Activated CD4-positive, alpha-beta T cell treated with anti-CD3 and anti-CD28 coated beads for 1 hour (primary cell): Measurements from ENCODE around the gene YTHDF1.

Experiments
- DNase-seq: peaks from one replicate; pipeline ENCODE4 v3.0.0-alpha.2; 2020

YTHDF1 gene

DNA sequence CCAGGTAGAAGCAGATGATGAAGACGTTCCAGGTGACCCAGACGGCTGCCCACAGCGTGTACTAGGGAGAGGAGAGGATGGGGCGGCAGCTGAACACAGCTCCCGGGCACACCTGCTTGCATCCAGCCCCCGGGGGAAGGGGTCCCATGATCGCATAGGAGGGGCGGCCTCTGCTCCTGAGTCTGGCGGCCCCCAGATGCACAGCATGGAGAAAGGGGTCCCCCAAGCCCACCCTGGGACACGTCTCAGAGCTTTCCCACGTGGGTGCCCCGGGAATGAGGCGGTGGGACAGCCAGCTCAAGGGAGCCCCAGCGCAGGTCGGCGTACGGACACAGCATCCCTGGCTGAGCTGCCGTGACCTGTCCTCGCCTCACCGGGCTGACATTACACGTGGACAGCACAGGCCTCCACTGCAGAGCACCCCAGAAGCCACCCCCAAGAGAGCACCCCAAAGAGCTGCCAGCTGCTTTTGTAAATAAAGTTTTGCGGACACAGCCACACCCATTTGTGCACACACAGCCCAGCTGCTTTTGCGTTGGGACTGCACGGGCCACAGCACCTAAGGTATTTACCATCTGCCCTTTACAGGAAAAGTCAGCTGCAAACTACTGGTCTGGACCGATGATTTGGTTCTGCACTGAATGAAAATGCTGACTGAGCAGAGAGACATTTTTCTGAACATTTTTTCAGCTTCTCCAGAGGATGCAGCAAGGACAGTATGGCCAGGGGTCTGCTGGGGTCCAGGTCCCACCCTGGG is 33.1 kb upstream of the YTHDF1 start:
- DNase-seq, result no peak

DNA sequence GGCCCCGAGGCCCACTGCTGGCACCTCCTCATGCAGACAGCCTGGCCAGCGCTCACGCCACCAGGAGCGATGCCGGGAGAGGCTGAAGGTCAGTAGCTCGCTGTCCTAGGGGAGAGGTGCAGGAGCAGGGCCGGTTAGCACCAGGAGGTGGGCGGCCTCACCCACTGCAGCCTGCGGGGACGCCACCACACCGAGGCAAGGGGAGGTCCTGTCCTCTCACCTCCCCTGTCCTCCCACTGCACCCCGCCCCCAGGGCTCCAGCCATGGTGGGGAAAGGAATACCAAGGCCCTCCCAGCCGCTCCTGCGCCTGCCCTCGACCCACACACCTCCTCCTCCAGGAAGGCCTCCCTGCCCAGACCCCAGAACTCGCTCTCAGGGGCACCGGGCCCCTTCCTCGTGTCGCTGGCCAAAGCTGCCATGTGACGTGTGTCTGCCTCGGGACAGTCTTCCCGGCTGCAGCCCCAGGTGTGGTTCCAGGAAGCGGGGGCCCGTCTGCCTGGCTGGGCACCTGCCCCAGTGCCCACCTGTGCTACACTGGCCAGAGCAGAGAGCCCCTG is 31.8 kb upstream of the YTHDF1 start:
- DNase-seq, result no peak

DNA sequence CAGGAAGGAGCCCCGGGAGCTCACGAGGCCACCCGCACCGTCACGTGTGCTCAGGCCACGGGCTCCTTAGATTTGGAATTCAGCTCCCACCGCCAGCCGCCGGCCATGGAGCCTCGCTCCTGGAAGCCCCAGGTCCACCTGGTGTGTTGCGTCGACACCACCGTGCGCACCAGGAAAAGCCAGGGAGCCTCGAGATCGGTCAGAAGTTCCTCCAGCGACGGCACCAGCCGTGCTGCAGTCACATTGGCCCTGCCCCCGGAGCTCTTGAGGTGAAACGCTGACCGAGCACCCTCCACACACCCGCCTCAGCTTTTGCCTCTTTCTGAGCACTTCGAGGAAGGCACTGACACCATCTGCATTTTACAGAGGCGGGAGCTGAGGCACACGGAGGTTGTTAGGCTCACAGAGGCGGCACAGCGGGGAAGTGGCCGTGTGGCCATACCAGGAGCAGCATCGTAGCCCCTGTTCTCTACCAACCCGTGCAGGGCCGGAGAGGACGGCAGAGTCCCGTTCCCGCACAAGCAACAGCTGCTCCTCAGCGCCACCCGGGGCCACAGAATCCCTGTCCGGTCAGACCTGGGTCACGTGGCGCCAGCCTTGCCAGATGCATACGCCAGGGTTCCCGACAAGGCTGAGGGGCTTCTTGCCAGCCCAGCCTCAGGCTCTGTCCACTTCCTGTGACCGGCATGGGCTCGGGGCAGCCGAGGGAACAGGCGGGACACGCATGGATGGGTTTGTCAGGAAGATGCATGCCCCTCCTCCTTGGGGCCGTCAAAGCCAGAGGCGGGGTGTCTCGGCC is 30.8 kb upstream of the YTHDF1 start:
- DNase-seq, result no peak

DNA sequence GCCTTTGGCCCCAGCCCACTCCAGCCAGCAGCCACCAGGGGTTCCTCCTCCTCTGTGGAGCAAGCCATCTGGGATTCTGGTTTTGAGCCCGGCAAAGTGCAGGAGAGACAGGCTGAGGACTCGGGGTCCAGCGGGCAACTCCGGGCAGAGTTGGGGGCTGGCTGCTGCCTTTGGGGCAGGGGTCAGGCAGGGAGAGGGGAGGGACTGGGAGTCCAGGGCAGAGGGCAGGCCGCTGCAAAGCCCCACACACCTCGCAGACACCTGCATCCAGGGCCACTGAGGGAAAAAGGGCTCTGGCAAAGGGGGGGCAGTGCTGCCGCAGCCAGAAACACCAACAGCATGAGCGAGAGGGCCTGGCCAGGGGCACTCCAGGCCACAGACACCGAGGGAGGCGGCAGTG is 28.5 kb upstream of the YTHDF1 start:
- DNase-seq, result no peak

DNA sequence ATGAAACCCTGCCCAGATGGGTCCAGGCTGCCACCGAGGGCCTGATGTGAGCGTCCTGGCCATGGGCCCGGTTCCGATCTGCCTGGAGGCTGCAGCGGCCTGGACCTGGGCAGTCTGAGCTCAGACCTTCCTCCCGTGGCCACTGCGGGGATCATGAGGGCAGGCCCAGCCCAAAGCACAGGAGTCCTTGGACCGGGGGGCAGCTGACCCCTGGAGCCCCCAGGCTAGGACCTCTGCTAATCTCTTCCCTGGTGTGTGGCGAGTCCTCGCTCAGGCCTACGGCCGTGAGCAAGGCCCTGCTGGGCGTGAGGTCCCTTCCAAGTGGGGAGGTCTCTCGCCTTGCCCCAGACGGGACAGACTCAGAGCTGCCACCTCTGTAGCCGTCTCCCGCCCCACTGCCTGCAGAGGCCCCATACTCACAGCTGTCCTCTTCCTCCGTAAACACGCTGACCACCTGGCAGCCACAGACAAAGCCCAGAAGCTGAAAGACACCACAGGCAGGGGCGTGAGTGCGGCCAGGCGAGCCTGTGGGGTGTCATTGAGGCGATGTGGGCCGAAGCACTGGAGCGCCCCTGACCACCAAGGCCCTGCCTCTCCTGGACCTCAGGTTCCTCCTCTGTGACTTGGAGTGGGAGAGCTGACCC is 27.8 kb upstream of the YTHDF1 start:
- no peak for DNase-seq

DNA sequence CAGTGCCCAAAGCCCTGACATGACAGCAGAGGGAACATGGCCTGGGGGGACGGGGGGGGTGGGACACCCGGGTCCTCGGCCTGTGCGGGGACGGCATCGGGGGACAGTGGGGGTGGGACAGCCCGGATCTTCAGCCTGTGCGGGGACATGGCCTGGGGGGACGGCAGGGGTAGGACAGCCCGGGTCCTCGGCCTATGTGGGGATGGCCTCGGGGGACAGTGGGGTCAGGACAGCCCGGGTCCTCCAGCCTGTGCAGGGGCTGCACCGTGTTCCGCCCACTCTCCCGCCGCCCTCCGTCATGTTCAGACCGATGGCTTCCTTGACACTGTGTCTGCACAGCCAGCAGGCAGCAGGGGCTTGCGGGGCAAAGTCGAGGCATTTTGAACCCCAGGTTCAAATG is 26.8 kb upstream of the YTHDF1 start:
- no peak for DNase-seq

DNA sequence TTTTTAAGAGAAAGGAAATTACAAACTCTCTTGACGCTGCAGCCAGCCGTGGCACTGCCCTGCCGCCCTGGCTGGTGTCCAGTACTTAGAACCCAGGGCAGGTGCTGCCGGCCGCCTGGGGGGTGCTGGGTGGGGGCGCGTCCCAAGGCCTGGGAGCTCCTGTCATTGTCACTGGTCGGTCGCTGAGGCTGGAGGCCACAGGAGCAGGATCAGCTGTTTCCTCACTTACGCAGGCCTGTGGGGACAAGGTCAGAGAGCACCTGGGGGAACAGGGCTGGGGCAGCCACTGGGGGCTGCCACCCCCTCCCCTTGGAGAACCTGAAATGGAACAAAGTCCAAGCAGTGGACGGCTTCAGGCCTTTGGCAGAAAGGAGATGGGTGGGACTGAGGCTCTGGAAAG is 25.3 kb upstream of the YTHDF1 start:
- DNase-seq, result no peak

DNA sequence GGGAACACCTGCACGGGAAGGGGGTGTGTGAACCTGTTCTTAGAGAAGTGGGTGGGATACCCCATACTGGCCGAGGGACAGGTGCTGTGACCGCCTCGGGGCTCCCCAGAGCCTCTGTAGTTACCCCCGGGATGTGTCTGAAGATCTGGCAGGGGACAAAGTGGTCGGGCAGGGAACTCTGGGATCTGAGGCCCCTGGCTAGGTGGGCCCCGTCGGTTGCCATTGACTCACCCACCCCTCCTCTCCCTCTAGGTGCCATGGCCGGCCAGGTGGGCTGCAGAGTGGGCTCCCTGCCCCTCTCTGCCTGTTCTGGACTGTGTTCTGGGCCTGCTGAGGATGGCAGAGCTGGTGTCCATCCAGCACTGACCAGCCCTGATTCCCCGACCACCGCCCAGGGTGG is 24.1 kb upstream of the YTHDF1 start:
- no peak for DNase-seq

DNA sequence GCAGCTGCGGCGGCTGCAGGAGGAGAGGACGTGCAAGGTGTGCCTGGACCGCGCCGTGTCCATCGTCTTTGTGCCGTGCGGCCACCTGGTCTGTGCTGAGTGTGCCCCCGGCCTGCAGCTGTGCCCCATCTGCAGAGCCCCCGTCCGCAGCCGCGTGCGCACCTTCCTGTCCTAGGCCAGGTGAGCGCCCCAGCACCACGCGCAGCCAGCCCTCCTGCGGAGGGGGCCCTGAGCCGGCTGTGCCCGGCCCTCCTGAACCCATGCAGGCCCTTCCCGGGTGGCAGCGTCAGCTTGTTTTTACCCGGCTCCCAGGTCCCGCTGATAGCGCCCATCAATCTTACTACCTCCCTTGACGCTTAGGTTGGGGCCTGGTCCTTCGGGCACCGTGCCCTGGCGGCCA is 23.5 kb upstream of the YTHDF1 start:
- no peak for DNase-seq

DNA sequence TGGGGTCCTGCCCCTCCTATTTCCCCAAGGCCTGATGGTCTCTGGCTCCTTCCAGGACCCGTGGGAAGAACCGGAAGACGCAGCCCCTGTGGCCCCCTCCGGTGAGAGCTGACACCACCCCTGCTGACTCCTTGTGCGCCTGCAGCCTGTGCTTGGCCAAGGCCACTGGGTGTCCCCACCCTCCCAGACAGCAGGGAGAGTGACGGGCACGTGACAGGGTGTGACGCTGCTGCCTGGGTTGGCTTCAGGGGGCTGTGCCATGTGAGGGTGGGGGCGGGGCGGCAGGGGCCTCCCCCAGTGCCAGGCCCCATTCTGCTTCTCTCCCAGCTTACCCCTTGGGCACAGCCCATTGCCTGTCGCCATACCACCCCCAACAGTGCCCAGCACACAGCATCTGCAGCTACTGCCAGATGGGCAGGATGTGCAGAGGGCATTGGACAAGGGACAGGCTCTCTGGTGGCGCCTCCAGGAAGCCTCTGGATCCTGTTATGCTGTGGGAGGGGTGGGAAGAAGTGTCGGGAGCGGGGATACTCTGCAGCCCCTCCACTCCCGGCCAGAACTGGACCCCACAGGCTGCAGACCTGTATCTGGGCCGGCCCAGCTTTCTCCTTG is 22.7 kb upstream of the YTHDF1 start:
- DNase-seq, result no peak

DNA sequence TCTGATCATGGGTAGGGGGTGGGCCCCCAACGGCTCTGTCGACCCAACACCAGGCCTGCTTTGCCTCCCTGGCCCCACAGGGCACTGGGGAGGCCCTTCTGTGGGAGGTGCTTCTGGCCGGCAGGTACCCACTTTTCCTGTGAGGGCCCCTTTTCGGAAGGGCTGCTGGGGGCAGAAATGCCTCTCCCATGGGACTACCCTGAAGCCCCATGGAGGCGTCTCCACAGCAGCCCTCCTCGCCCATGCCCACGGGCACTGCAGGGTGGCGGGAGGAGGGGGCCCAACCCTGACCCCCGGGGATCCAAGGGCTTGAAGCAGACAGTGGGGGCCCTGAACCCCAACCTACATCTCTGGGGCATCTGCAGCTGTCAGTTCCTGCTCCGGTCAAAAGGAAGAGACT is 22.1 kb upstream of the YTHDF1 start:
- no peak for DNase-seq

DNA sequence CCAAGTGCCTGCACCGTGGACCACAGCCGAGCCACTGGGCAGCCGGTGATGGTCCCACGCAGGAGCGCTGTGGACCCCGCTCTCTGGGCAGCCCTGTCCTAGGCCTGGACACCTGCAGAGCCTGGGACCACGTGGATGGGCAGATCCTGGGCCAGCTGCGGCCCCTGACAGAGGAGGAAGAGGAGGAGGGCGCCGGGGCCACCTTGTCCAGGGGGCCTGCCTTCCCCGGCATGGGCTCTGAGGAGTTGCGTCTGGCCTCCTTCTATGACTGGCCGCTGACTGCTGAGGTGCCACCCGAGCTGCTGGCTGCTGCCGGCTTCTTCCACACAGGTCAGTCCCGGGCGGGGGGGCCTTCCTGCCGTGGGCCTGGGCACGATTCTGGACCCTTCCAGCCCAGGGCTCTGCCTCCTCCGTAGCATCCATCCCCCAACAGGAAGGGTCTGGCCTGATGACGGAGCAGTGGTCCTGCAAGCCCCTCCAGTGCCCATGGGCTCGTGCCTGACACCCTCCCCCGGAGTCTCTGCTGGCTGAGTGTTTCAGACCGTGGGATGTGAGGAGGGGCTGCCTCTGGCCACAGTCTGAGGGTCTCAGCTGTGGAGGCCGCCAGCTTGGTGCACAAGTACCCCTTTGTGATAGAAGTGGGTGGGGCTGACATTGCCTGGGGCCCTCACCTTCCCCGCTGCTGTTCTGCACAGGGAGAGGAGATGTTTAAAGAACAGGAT is 20.3 kb upstream of the YTHDF1 start:
- DNase-seq, result no peak

DNA sequence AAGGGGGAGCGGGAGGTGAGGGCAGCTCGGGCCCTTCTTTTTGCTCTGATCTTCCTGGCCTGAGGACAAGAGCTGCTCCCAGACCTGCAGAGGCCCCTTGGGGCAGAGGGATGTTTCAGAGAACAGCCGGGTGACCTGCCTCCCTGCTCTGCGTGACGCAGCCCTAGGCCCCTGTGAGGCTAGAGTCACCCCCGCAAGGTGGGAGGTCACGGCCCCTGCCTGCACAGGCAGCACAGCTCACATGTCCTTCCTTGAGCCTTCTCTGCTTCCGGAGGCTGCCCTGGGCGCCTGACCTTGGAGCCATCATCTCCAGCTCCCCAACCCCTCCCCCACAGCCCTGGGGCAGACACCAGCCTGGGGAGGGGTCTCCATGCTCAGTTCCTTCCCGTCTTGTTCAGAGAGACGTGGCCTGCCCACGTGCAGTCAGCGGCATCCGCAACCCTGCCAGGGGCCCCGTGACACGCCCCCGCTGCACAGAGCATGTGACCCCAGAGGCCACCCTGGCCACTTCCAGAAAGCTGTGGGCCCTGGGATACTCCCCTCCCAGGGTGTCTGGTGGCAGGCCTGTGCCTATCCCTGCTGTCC is 19.6 kb upstream of the YTHDF1 start, which contains the start of gene BIRC7:
Gene BIRC7 (plus strand): TSS at position 507 of the 585 bp plus-strand sequence. CDS start 192 bp downstream, outside the sequence.
- DNase-seq, result no peak

DNA sequence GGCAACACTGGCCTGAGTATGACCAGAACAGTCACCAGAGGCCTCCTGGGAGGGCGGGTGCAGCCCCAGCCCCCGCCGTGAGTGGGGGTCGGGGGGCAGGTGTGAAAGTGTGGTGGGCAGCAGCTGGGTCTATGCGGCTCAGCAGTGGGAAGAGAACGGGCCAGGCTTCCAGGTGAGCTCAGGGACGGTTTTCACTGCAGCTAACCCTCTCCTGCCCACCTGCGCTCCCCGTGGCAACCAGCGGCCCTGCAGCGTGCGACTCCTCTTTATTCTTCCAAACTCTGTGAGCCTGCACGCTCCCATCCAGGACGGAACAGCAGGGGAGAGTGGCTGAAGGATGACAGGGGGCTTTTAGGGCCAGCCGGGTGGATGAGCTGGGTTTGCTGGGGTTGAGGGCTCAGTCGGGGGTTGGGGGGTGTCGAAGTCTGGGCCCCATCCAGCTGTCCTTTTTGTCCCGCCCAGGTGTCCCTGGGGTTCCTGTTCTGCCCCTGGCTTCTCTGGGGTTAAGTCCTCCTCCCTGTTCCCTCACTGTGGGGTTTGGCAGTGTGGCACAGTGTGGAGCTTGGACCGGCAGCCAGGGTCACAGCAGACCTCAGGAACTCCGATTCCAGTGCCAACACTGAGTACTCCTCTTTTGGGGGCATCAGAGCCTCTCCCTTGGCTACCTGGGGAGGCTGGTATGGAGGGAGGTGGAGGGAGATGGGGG is 18.9 kb upstream of the YTHDF1 start:
- no peak for DNase-seq

DNA sequence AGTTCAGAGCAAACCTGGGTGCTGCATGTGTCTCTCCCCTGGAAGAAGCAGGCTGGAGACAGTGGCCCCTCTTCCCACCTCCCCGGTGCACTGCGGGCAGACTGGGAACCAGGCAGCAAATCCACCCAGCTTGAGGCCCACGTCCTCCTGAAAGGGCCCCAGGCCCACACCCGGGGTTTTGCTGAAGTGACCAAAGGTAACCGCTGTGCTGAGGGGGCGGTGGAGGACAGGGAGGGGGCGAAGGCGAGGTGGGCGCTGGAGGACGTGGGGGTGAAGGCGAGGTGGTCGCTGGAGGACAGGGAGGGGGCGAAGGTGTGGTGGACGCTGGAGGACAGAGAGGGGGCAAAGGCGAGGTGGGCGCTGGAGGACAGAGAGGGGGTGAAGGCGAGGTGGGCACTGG is 18.0 kb upstream of the YTHDF1 start:
- no peak for DNase-seq

DNA sequence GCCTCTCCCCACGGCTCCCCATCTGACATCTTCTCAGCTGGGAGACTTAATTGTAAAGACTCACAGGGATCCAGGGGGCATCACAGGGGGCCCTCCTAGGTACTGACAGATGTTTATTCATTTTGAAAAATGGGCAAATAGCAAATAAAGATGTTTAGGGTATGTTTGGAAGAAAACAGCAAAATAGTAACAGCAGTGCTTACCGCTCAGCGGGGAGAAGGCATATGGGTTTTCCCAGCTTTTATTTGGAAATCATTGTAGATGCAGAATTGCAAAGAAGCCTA is 17.1 kb upstream of the YTHDF1 start:
- DNase-seq, result no peak

DNA sequence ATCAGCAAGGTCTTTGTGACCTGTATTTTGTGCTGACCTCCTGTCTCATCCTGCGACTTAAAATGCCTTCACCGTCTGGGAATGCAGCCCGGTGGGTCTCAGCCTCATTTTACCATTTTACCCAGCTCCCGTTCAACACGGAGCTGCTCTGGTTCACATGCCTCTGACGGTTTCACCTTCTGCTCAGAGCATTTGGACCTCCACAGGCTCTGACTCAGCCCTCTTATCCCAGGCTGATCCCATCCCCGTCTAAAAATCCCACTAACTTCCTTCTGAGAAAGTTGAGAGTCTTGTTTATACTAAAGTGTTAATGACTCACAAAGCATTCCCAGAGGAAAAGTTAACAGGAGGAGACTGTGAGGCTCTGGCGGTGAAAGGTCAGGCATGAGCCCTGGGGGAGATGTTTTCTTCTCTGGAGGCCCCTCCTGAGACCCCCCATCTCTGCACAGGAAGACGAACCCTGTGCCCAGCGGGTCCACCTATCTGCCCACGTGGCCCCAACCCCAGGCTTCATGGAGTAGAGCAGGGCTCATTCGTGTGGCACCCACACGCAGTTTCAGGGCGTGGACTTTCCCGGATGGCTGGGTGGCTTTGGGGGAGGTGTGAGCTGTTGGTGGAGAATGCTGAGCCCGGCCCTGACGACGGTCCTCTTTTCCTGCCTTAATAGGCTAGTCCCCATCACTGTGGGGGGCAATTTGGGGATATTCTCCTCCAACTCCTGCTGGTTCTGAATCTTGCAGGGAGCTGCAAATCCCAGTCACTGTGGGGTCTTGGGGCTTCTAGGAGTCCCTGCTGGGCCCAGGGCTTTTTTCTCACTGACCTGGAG is 16.5 kb upstream of the YTHDF1 start:
- no peak for DNase-seq

DNA sequence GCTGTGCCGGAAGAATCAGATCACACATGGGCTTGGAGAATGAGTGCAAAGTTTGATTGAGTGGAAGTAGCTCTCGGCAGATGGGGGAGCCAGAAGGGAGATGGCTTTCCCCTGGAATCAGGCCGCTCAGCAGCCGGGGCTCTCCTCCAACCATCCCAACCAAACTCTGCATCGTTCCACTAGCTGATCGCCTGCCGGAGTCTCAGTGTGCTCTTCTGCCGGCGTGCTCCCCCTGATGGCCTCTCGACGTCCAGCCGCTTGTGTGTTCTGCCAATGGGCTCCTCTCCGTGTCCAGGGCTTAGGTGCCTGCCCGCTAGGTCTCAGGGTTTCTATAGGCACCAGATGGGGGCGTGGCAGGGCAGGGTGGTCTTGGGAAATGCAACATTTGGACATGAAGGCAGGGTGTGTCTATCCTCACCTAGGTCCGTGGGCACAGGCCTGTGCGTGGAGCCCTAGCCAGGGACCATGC is 14.9 kb upstream of the YTHDF1 start:
- DNase-seq, result no peak

DNA sequence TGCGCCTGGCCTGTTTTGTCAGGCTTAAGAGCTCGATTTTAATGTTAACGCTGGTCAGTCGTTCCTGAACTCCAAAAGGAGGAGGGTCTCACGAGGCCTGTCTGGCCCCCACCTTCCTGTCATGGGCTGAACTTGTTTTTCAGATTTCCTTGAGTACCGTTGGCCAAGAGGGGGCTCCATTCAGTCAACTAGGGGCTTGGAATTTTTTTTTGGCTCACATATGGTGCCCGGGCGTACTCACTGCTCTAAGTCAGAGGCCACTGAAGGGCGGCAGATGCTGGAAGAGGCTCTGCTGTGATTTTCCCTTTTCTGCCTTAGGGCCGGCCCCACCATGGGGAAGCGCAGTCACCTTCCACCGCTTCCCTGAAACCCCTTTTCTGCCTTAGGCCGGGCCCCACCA is 12.9 kb upstream of the YTHDF1 start:
- no peak for DNase-seq

DNA sequence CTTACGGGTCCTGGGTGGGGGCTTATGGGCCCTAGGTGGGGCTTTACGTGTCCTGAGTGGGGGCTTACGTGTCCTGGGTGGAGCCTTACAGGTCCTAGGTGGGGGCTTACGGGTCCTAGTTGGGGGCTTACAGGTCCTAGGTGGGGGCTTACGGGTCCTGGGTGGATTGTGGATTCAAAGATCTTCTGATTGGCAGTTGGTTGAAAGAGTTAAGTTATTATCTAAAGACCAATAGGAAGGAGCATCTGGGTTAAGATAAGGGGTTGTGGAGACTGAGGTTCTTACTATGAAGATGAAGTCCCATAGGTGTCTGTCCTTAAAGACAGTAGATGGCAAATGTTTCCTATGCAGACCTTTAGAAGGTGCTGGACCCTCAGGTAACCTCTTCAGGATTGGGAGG is 11.3 kb upstream of the YTHDF1 start:
- no peak for DNase-seq
